A673 (cell line): Measurements from ENCODE around the gene BMP8B.

Source experiments
- CTCF ChIP-seq: fragments of 300-800, 200-600 bp; sonication (generic); conservative IDR thresholded peaks from 2 replicates; pipeline ENCODE4 v1.5.1; 2017; ENCODE audit warnings: low read depth, mild to moderate bottlenecking, antibody characterized with exemption, low read length, moderate library complexity, mixed read lengths
- EZH2 ChIP-seq: fragments of 200-600 bp; sonication (generic); IDR thresholded peaks from 2 replicates; pipeline ENCODE4 v1.6.1; 2017; ENCODE audit warnings: borderline replicate concordance, low read depth, mild to moderate bottlenecking, mixed read lengths, antibody characterized with exemption, low read length; ENCODE audit not compliant: poor library complexity, severe bottlenecking

GRCh38 chr1:39707506-39707905 lies 81.2 kb downstream of the BMP8B start:
- no peak for TF ChIP-seq CTCF
- no peak for TF ChIP-seq EZH2
